Heart left ventricle (tissue), 16 donors: ENCODE measurements around the gene BCAM. TPM values are rescaled to one million over a fixed set of nuclear protein-coding genes. Genes with fewer than 3 reads are reported as not detected.

ENCODE experiments used
- ATAC-seq, 4 donors: fragments of 200-7000 bp; cut with Tn5 transposase; one replicate each; pipeline ENCODE4 v1.9.1; 2020 to 2022; ENCODE audit warnings: moderate library complexity in 4 of 4, mild to moderate bottlenecking in 3 of 4, moderate number of reproducible peaks in 1 of 4
- DNase-seq, 5 donors: peaks; one replicate each; pipeline ENCODE4 v3.0.0-alpha.2; 2020
- H3K27ac ChIP-seq, 12 donors: fragments of 200-600 bp; sonication (generic) in 4 of 12; one replicate each; pipeline versions ENCODE4 v1.5.0 to v1.8.0; 2016 to 2022; ENCODE audit warnings: mild to moderate bottlenecking in 2 of 12
- H3K27me3 ChIP-seq, 9 donors: fragments of 200-600 bp; sonication (generic) in 2 of 9; one replicate each; pipeline versions ENCODE4 v1.5.1 to v1.8.0; 2016 to 2022; ENCODE audit warnings: mild to moderate bottlenecking in 3 of 9
- H3K36me3 ChIP-seq, 9 donors: fragments of 200-600 bp; sonication (generic) in 2 of 9; one replicate each; pipeline versions ENCODE4 v1.5.0 to v1.8.0; 2018 to 2022; ENCODE audit warnings: mild to moderate bottlenecking in 2 of 9
- H3K4me1 ChIP-seq, 12 donors: fragments of 200-600 bp; sonication (generic) in 4 of 12; one replicate each; pipeline versions ENCODE4 v1.5.0 to v1.8.0; 2016 to 2022; ENCODE audit warnings: mild to moderate bottlenecking in 3 of 12
- H3K4me3 ChIP-seq, 12 donors: fragments of 200-600 bp; sonication (generic) in 4 of 12; one replicate each; pipeline versions ENCODE4 v1.5.0 to v1.8.0; 2017 to 2022; ENCODE audit warnings: mild to moderate bottlenecking in 9 of 12, moderate library complexity in 4 of 12
- H3K9me3 ChIP-seq, 12 donors: fragments of 200-600 bp; sonication (generic) in 4 of 12; one replicate each; pipeline versions ENCODE4 v1.5.0 to v1.8.0; 2016 to 2022; ENCODE audit warnings: mild to moderate bottlenecking in 1 of 12
- CTCF ChIP-seq, 12 donors: fragments of 200-600 bp; sonication (generic) in 4 of 12; IDR thresholded peaks; one replicate each; pipeline versions ENCODE4 v1.5.0 to v1.8.0; 2018 to 2022; ENCODE audit warnings: antibody characterized with exemption in 12 of 12, mild to moderate bottlenecking in 5 of 12
- POLR2A ChIP-seq, 2 donors: fragments of 450-650 bp; IDR thresholded peaks; one replicate each; pipeline ENCODE4 v1.6.1; 2017; ENCODE audit warnings: antibody characterized with exemption in 2 of 2, mild to moderate bottlenecking in 2 of 2, moderate library complexity in 2 of 2
- WGBS, 4 donors: extraction: QIAGEN DNeasy Blood & Tissue Kit in 2 of 4; methylation state at CpG; one replicate each; pipeline versions ENCODE4 v1.1.5 to v1.1.7; 2013 to 2018; 5-methylcytosine and 5-hydroxymethylcytosine counted together
- intact Hi-C, 10 donors: fragments of 100-400 bp; cut with DNase I; formaldehyde crosslinking; loops; one replicate each; pipeline versions ENCODE4 v1.11.1 to v1.14.2; 2022
- long read RNA-seq, 3 donors: library from polyadenylated mRNA; unstranded; transcript quantifications; one replicate each; pipeline ENCODE4 v2.0.0, GENCODE V29; 2020 to 2021
- polyA plus RNA-seq, 2 donors: library from polyadenylated mRNA; stranded (reverse); fragments of 200-250 nt; gene quantifications; one replicate each; pipeline ENCODE4 v1.2.3, GENCODE V29; 2013
- total RNA-seq, 9 donors: library from RNA; depleted of rRNA in 2 of 9; stranded (reverse); fragments of >200 nt in 2 of 9; fragmentation: NEBNext Ultra II Directional in 3 of 9; extraction: Animal tissue kit (Norgen Biotek cat#: 25700) in 3 of 9; gene quantifications; one replicate each; pipeline versions ENCODE4 v1.1.0 to v1.2.4, GENCODE V29; 2016 to 2023
- donor health status: ischemic (EF 13 %, LVEDD 7.1; RV severe dilation, severe dysfunction).
- donor health status: healthy with polysubstance abuse.
- donor health status: DM: no; HTN: yes; CAD: no.
- donor health status: DM: no; HTN: no; CAD: no.
- donor health status: ischemic (EF 25% LVEDD 6.9; RV normal size, moderate dysfunction).
- donor health status: ischemic (EF 25% LVEDD 5.7; RV mildly dilated, moderate dysfunction).
- donor health status: healthy.
- donor health status: DM: yes; HTN: yes; CAD: no.
- donor health status: ischemic (EF 35%, LVEDD 5.7; RV mildly dilated, moderate dysfunction).
- donor health status: nonischemic (EF 11% LVEDD 7.7; RV severe dilation, severe dysfunction).
- donor health status: DM: yes; HTN: yes; CAD: no.
- donor health status: PGD.
- donor health status: ischemic (EF 29% LVEDD 5.4; RV normal size, mild dysfunction).
- donor health status: nonischemic (EF 23%, LVEDD 6.1; RV moderate dilation, normal function).

BCAM gene, protein sequence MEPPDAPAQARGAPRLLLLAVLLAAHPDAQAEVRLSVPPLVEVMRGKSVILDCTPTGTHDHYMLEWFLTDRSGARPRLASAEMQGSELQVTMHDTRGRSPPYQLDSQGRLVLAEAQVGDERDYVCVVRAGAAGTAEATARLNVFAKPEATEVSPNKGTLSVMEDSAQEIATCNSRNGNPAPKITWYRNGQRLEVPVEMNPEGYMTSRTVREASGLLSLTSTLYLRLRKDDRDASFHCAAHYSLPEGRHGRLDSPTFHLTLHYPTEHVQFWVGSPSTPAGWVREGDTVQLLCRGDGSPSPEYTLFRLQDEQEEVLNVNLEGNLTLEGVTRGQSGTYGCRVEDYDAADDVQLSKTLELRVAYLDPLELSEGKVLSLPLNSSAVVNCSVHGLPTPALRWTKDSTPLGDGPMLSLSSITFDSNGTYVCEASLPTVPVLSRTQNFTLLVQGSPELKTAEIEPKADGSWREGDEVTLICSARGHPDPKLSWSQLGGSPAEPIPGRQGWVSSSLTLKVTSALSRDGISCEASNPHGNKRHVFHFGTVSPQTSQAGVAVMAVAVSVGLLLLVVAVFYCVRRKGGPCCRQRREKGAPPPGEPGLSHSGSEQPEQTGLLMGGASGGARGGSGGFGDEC
- total RNA-seq (100 to 1,000 TPM in 4 of 9 donors, 10 to 100 TPM in 5; 50.9 to 160 (median 94.3) TPM), polyA plus RNA-seq (100 to 1,000 TPM in 1 of 2 donors, 10 to 100 TPM in 1; 55.3 to 126 TPM)
- long read RNA-seq, donor 1, transcript BCAM-201 (15 exons, 2,453 nt): major isoform, 15 of 38 reads
- long read RNA-seq, donor 1, partial matches to known transcripts: 21 of 38 reads
- long read RNA-seq, donor 1, other reads (novel, unspliced or antisense): 2 of 38 reads
- long read RNA-seq, donor 2, transcript BCAM-201 (15 exons, 2,453 nt): major isoform, 22 of 32 reads
- long read RNA-seq, donor 2, partial matches to known transcripts: 8 of 32 reads
- long read RNA-seq, donor 2, other reads (novel, unspliced or antisense): 2 of 32 reads
- long read RNA-seq, donor 3, transcript BCAM-201 (15 exons, 2,453 nt): major isoform, 6 of 15 reads
- long read RNA-seq, donor 3, partial matches to known transcripts: 6 of 15 reads
- long read RNA-seq, donor 3, other reads (novel, unspliced or antisense): 2 of 15 reads

GRCh38 chr19:44808463-44809371, at the start of gene BCAM:
TSS of gene BCAM (plus strand) at chr19:44809103. CDS start at chr19:44809125, 22 bp downstream.
- DNase-seq (peak; percentile 87 to 93 (median 93)), ATAC-seq (peak; percentile 80 to 96 (median 92))
- Histone ChIP-seq H3K4me1 (peaks cover 0 to 50% (median 22%) of the 10 kb centered on the region in 12 donors), H3K36me3 (peaks cover 0 to 25% (median 12%) of the 10 kb centered on the region in 9 donors), H3K9me3 (no peaks in the 10 kb centered on the region), H3K27ac (peak within 1 kb of the TSS; percentile 8 to 97 (median 86)), H3K4me3 (peak within 1 kb of the TSS; percentile 32 to 94 (median 77)), H3K27me3 (peaks cover 0 to 8% (median 0%) of the 10 kb centered on the region in 9 donors)
- TF ChIP-seq POLR2A (IDR thresholded peaks at IDR 0.05): peak in 1 of 2 donors; percentile 68
- no peak for TF ChIP-seq CTCF (IDR thresholded peaks at IDR 0.05)
- intact Hi-C loops: loop anchor here in 4 of 10 donors (2.0 kb wide), 2 partner anchors 24 to 36 kb away; no protein-coding TSS in a partner anchor
- 0 to 2% (median 1%) methylated on average over 22 to 59 of the region's 59 CpGs for WGBS, 4 donors

DNA sequence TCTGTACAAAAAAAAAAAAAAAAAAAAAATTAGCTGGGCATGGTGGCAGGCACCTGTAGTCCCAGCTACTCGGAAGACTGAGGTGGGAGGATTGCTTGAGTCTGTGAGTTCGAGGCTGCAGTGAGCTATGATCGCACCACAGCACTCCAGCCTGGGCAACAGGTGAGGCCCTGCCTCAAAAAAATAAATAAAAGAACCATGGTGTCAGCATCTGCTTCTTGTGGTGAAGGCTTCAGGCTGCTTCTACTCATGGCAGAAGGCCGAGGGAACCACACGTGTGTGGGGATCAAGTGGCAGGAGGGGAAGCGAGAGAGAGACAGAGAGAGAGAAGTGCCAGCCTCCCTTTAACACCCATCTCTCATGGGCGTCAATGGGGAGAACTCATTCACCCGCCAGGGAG, 46.9 kb upstream of the BCAM start:
- WGBS, 4 donors: 81 to 91% (median 90%) methylated on average over 8 of the region's 8 CpGs
- TF ChIP-seq POLR2A (IDR thresholded peaks at IDR 0.05): no peak
- no peak for TF ChIP-seq CTCF (IDR thresholded peaks at IDR 0.05)
- peaks cover 1 to 60% (median 15%) of the 10 kb centered on the region in 12 donors for H3K4me1 ChIP-seq

DNA sequence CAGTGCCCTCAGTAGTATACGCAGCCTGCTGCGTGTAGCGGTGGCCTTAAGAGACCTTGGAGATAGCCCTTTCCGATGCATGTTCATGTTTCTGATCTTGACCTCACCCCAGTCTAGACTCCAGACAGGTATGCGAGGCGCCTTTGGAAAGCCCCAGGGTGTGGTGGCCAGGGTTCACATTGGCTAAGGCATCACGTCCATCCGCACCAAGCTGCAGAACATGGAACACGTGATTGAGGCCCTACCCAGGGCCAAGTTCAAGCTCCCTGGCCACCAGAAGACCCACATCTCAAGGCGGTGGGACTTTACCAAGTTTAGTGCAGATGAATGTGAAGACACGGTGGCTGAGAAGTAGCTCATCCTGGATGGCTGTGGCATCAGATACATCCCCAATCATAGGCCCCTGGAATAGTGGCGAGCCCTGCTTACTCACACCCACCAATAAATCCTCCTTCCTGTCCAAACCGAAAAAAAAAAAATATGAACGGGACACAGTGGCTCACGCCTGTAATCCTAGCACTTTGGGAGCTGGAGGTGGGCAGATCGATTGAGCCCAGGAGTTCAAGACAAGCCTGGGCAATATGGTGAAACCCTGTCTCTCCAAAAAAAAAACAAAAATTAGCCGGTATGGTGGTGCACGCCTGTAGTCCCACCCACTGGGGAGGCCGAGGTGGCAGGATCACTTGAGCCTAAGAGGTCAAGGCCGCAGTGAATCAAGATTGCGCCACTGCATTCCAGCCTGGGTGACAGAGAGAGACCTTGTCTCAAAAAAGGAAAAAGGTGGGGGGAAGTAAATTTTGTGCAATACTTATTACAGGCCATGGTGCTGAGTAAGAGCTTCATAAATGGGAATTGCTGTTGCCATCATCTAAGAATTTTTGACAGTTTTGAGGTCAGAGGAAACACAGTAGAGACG, 43.6 kb upstream of the BCAM start:
- Histone ChIP-seq H3K9me3 (peaks cover 0 to 8% (median 0%) of the 10 kb centered on the region in 12 donors), H3K27ac (peak overlapping the region in 1 of 12 donors; percentile 62), H3K36me3 (peaks cover 0 to 13% (median 4%) of the 10 kb centered on the region in 9 donors), H3K4me3 (no peak overlapping the region), H3K4me1 (peaks cover 0 to 56% (median 0%) of the 10 kb centered on the region in 12 donors), H3K27me3 (no peaks in the 10 kb centered on the region)
- intact Hi-C loops: loop anchor here in 1 of 10 donors (10.0 kb wide), 1 partner anchor 190 kb away; no protein-coding TSS in a partner anchor
- no peak for TF ChIP-seq CTCF (IDR thresholded peaks at IDR 0.05)
- TF ChIP-seq POLR2A (IDR thresholded peaks at IDR 0.05): no peak
- DNase-seq (peak in 2 of 5 donors; percentile 37 to 64), ATAC-seq (peak in 1 of 4 donors; percentile 38)
- 88 to 91% (median 90%) methylated on average over 22 of the region's 22 CpGs for WGBS, 4 donors

More for the DNA sequence above, 46.9 kb upstream of the BCAM start:
- Histone ChIP-seq H3K27me3 (no peaks in the 10 kb centered on the region), H3K27ac (peak overlapping the region in 1 of 12 donors; percentile 15), H3K36me3 (peaks cover 0 to 42% (median 21%) of the 10 kb centered on the region in 9 donors), H3K9me3 (no peaks in the 10 kb centered on the region), H3K4me3 (no peak overlapping the region)
- no peak for DNase-seq
- no peak for ATAC-seq
- intact Hi-C loops: loop anchor here in 1 of 10 donors (10.0 kb wide), 1 partner anchor 187 kb away; no protein-coding TSS in a partner anchor
